Inferior parietal cortex (tissue), 1 donor: ENCODE measurements around the gene POLE4.

Experiments
- DNase-seq: peaks from one replicate; pipeline ENCODE4 v3.0.0-alpha.2; 2016; ENCODE audit errors: extremely low spot score

Gene POLE4

DNA sequence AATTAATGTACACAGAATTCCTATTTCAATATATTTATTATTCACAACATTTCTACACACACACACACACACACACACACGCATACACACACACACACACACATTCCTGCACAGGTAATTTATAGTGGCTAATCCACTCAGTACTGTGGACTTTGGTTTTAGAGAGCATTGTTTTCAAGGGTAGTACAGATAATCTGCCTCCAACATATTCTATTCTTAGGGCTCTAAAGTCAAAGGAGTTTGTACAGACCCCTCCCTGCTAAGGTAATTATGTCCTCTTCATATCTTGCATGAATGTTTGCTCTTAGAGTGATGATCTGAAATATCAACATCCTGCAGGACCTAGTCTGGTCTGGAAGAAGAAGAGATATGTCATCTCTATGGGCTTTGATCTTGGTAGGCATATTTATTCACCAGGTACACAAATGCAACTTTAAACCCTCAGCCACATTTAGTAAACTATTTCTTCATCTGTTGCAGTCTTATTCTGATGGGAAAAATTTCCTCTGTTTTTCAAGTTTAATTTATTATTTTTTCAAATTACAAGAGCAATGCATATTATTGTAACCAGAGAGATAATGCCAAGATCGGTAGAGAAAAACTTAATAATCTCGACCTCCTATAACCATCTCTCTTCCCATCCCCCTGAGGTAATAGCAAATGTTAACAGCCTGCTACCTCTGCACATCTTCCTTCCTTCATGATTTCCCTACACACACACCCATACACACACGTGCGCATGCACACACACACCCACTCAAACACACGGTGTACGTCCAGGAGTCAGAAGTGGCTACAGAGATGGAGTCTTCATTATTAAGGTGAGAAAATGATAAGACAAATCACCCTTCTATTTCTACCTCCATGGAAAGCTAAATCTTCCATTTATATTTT is 18.3 kb upstream of the POLE4 start:
- no peak for DNase-seq

DNA sequence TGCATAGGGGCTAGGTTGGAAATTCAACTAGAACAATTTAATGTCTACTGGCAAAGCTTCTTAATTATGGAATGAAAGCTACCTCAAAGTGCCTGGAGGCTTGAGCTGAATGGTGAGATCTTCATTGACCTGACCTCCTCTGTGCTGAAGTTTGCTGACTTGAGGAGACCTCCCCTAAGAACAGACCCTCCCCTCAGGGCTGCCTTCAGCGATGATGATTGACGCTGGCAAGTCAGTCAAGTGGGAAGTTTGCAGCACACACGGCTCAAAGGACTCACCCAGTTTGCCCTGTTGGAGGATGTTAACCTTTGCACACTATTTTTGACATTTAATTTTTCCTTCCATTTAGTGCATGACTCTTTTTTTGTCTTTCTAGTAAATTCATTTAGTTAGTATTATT is 17.2 kb upstream of the POLE4 start:
- DNase-seq = no peak

DNA sequence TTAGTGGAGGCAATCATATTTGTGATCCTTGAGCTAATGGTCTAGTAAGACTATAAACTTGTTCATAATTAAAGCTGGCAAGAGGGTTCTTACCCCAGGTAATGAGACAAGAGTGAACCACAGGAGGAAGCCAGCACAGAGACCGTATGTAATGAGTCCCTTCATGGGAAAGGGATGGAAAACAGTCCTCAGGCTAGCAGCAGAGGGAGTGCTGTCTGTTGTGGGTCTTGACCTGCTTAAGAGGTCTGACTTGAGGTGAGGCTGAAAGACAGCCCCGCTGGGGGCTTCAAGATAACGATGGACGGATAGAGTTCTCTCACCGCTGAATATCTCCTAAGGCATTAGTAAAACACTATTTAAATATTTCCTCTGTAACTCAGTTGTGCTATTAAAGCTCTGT is 16.2 kb upstream of the POLE4 start:
- DNase-seq = no peak

DNA sequence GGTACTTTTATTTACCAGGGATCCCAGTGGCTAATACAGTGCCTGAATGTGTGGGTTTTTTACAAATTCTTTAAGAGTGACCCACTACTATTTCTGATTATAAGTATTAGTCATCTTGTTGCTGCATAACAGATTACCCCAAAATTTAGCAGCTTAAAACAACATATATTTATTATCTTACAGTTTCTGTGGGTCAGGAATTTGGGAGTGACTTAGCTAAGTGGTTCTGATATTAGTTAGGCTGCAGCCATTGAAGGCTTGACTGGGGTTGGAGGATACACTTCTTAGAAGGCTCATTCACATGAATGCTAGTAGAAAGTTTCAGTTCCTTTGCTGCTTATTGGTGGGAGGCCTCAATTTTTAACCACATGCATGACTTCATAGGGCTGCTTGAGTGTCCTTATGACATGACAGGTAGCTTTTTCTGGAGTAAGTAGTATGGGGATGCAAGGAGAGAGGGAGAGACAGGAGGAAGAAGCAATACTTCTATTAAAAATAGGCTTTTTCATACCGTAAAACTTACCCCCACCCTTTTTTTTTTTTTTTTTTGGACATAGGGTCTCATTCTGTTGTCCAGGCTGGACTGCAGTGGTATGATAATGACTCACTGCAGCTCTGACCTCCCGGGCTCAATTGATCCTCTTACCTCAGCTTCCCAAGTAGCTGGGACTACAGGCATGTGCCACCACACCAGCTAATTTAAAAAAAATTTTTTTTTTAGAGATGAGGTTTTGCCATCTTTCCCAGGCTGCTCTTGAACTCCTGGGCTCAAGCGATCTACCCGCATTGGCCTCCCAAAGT is 13.3 kb upstream of the POLE4 start:
- no peak for DNase-seq

DNA sequence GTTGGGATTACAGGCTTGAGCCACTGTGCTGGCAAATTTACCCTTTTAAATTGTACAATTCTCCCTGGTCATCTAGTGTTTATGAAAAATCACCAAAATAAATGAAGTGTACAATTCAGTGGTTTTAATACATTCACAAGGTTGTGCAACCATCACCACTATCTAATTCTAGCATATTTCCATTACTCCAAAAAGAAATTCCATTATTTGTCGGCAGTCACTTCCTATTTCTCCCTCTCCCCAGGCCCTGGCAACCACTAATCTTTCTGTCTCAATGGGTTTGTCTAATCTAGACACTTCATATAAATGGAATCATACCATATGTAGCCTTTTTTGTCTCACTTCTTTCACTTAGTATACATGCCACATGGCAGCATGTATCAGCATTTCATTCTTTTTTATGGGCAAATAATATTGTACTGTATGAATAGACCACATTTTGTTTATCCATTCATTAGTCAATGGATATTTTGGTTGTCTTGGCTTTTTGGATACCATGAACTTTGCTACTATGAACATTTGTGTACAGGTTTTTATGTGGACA is 12.6 kb upstream of the POLE4 start:
- DNase-seq = no peak

DNA sequence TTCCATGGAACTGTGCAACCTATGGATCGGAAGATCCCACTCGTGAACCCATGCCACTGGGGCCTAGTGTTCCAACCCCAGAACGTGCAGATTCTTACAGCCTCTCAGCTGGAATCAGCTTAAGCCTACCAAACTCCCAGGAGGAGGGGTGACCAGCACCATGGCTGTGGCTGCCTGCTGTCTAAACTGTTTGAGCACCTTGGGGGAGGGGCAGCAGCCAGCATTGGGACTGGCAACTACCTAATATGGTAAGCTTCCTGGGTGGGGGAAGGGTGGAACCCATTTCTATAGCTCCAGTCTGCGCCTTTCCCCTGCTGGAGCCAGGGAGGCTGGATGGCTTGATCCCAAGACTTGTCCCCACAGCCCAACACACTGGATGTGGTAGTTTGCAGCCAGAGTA is 10.7 kb upstream of the POLE4 start:
- no peak for DNase-seq

DNA sequence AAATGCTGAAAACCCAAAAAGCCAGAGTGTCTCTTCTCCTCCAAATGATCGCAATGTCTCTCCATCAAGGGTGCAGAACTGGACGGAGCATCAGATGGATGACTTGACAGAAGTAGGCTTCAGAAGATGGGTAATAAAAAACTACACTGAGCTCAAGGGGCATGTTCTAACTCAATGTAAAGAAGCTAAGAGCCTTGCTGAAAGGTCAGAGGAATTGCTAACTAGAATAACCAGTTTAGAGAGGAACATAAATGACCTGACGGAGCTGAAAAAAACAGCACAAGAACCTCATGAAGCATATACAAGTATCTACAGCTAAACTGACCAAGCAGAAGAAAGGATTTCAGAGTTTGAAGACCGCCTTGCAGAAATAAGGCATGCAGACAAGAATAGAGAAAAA is 9.7 kb upstream of the POLE4 start:
- no peak for DNase-seq

DNA sequence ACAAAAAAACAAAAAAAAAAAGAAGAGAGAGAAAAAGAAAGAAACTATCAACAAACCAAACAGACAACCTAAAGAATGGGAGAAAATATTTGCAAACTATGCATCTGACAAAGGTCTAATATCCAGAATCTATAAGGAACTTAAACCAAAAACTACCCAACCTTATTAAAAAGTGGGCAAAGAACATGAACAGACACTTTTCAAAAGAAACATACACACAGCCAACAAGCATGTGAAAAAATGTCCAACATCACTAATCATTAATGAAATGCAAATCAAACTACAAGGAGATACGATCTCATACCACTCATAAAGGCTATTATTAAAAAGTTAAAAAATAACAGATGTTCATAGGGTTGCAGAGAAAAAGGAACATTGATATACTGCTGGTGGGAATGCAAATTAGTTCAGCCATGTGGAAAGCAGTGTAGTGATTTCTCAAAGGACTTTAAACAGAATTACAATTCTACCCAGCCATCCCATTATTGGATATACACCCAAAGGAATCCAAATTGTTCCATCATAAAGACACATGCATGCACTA is 7.2 kb upstream of the POLE4 start:
- DNase-seq = no peak

DNA sequence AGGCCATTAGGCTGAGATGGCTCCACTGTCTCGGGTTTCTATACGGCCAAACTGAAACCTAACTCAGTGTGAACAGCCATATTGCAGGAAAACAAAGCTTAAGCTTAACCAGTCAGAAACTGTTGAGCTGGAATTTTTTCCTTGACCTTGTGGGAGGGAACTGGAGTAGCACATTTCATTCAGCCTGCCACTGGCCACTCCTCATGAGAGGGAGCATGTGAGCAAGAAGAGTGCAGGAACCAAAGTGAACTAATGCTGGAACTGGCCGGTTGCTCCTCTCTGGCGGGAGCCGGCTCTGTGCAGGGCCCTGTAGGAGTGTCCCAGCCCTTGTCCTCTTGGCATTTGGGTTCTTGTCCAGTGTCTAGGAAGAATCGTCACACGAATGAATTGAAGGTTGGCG is 5.9 kb upstream of the POLE4 start:
- no peak for DNase-seq

DNA sequence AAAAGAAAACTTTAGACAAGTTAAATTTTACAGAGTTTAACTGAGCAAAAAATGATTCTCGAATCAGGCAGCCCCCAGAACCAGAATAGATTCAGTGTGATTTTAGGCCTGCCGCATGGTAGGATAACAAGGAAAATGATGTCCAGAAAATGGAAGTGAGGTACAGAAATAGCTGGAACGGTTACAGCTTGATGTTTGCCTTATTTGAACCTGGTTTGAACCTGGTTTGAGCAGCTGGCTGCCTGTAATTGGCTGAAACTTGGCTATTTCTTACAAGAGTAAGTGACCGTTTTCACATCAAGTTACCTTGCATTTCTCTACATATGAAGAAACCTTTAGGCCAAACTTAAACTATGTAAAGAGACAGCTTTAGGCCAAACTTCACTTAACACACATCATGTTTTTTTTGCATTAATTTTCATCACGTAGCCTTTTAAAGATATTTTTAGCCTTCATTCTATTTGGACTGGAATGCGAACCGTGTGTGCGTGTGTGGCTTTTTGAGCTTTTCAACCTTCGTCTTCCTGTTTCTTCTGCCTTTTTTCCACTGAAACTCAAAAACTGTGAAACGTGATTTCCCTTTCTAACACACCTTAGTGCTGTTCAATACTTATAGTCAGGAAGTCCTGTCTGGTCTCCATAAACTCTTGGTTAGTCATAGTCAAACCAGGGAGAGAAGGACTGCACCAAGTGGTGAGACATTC is 4.5 kb upstream of the POLE4 start:
- DNase-seq = no peak

DNA sequence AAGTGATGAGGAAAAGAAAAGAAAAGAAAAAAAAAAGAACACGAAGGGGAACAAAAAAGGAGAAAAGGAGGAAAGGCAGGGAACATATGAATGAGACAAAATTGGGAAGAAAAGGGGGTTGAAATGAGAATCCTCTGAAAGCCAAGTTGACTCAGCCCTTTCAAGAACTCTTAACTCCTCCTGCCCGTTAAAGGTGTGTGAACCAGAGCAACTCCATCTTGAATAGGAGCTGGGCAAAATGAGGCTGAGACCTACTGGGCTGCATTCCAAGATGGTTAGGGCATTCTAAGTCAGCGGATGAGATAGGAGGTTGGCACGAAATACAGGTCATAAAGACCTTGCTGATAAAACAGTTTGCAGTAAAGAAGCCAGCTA is 4.0 kb upstream of the POLE4 start:
- no peak for DNase-seq

DNA sequence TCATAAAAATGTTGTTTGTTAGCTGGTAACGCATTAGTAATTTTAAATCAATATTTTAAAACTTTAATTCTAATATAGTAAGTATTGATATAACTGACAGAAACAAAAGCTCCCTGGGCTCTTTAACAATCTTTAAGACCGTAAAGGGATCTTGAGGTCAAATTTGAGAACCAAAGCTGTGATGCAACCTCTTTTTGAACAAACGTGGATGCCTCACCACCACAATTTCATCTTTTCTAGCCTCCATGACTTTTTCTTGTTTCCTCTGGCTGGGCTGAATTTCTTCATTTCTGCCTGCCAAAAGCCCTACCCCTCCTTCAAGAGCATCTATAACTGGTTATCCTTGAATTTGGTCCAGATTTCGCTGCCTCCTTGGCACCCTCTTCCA is 563 bp upstream of the POLE4 start:
- no peak for DNase-seq

DNA sequence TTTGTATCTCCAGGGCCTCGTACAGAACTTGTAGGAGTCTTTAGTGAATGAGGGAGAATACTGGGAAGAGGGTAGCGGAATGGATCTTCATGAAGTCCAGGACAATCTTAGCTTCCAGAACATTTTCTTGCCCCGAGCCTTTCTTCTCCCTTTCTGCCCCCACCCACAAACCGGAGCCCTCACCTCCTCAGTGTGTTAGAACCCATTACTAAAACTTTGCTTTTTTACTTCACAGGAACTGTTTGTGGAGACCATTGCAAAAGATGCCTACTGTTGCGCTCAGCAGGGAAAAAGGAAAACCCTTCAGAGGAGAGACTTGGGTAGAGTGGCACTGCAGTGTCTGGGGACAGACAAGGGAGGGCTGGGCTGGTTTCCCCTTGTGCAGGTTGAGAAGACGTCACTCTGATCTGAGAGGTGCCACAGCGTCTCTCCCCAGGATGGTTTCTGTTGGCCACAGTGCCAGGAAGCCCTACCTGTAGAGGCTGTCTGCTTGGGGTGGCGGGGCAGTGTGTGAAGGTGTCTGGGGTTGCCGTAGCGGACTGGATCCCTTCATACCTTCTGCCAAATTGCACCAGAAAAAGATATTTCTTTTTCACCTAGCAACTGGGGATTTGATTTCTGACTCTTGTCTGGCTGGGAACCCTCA is 786 bp downstream of the POLE4 start:
- DNase-seq = no peak

DNA sequence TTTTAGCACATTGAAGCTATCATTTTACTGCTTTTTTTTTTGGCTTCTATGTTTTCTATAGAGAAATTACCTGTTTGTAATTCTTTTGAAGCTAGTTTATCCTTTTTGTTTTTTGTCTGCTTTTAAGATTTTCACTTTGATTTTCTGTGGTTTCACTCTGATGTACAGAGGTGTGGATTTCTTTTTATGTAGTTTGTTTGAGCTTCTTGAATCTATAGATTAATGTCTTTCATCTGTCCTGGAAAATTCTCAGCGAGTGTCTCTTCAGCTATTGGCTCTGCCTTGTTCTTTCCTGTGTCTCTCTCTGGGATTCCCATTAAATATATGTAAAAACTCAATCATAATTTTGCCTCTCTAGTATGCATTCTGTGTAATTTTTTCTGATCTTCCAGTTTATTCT is 8.4 kb downstream of the POLE4 start:
- no peak for DNase-seq

DNA sequence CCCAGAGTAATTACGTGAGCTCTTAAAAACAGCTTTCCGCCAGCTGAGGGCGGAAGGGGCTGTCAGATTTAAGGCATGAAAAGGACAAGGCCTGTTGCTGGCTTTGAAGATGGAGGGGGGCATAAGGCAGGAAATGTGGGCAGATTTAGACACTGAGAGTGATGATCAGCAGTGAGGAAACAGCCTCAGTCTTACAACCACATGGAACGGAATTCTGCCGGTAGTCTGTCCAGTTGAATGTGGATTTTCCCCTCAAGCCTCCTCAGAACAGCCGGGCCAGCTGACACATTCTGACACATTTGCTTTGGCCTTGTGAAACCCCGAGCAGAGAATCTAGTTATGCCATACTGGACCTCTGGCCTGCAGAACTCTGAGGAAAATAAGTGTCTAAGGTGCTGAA is 16.6 kb downstream of the POLE4 start:
- DNase-seq = no peak

DNA sequence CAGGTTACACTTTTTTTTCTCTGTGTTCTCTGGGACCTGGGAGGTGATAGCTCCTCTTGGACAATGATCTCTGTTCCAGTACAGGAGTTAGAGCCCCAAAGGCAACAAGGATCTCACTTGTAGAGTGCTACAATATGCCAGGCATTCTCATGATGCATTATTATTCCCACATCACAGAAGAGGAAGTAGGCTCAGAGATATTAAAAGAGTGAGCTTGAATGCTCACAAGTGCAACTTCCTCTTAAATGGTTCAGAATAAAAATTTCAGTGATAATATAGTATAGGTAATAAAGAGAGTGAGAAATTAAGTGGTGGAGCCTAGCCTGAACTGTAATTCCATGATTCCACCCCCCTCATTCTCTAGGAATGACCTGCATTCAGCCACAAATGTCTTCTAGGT is 21.4 kb downstream of the POLE4 start:
- no peak for DNase-seq

DNA sequence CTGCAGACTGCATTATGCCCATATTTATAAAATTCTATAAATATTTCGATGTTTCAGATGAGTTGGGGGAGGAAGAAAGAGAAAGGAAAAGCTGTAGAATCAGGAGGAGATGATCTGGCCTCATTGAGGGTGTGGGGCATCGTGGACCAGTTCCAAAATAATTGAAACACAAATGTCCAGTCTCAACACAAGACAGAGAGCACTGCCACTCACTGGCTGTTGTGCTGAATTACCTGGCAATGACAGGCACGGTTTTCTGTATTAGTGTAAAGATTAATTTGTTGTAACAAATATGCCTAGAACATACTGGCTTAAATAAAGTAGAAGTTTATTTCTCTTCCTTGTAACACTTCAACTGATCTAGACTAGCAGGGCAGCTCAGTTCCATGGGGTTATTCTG is 24.1 kb downstream of the POLE4 start:
- no peak for DNase-seq

DNA sequence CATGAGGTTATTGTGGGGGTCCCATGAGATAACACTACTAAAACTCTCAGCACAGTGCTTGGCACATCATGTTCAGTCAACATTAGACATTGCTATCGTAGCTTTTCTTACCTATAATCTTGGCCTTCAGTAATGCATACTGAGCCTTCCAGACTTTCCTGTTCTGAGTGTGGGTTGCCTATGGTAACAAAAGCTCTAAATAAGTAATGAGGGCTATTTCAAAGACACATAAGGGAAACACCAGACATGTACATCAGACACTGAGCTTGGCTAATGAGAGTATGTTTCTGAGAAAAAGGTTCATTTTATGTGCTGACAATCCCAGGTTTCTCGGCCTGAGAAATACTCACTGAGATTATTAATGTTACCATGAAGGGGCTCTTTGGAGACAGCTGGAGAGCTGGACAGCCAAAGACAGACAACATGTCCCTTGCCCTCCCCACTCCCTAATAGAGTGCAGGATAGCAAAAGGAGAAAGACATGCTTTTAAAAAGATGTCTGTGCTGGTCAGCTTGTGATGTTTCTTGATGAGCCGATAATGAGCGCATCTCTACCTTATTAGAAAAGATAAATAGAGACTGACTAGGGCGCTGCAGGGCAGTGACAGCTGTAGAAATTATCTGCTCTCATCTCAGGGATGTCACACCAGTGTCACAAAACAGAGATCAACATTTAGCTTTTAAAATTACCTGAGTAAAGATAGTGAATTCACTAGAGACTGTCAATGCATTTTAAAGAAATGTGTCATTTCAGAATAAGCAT is 25.4 kb downstream of the POLE4 start:
- no peak for DNase-seq

DNA sequence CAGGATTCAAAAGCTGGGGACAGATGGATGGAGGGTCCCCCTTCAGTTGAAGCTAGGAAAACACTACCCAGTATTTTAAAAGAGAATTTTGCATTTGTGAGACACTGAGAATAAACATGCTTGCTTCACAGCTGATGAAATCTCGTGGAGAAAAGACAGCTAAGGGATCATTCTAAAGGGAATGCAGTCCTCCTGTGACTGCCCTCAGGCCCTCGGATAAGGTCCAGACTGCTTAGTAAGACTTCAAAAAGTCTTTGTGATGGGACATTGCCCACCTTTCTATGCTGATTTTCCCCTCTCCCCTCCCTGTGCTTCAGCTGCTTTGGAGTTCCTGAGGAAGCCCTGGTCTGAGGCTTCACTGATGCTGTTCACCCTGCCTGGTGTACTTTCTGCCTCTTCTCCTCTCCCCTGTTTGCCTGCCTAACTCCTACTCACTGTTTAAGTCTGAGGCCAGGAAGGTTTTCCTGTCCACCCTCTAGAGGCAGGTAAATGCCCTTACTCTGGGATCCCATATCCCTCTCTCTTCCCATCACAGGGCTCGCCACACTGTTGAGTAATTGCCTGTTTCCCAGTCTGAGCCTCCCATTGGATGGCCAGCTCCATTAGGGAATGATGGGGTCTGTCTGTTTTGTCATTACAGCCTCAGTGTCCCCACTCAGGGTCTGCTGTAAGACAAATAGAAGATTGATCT is 26.6 kb downstream of the POLE4 start:
- DNase-seq = no peak

DNA sequence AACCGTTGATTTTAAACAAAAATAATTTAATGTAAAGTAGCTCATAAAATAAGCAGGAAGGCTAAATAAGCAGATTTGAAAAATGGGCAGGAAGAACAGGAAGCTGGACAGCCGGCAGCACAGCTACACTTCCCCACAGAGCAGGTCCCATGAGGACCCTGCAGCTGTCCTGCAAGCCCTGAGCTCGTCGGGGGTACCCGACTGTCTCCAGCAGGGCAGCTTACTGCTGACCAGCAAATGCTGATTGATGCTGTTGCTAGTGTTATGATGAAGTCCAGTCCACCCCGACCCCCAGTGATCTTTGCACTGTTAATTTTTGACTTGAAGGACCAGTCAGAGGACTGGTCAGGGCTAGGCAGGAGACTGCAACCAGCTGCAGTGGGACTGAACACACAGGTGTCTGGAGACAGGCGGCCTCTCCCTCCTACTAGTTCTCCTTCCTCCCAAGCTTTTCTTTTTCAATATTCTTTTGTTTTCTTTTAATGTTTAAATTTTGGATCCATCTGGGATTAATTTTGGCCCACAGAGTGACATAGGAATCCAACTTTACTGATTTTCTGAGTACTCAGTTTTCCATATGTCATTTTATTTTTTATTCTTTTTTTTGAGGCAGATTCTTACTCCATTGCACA is 27.7 kb downstream of the POLE4 start:
- no peak for DNase-seq
